ENCODE results near the gene EMX1. TPM values are rescaled to one million over a fixed set of nuclear protein-coding genes. Genes with fewer than 3 reads are reported as not detected.

Gene EMX1
- total RNA-seq, 1 donor from 2014 or later: not detected

- DNase-seq: no peak
- ATAC-seq (ENCODE audit: poor library complexity): no peak
- intact Hi-C loops (cut with DNase I): no loop called here
Measured at GRCh38 chr2:72936660-72937355, 19.5 kb downstream of the EMX1 start.

DNA sequence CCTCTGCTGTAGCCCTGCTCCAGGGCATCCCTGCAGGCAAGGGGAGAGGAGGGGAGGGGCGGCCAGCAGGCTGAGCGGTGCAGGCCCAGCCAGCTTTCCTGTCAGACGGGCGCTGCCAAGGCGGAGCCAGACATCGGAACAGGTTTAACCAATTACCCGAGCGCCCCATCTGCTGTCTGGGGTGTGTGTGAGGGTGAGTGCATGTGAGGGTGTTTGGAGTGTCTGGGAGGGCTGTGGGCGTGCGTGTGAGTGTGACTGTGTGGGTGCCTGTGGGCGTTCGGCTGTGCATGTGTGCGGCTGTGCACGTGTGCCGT, 20.0 kb downstream of the EMX1 start:
- intact Hi-C loops (cut with DNase I): no loop called here
- no peak for DNase-seq
- ATAC-seq (ENCODE audit: poor library complexity): no peak

- ATAC-seq (ENCODE audit: poor library complexity) (no peak), DNase-seq (no peak)
- intact Hi-C loops (cut with DNase I): no loop called here
Measured at GRCh38 chr2:72938455-72938854, 21.1 kb downstream of the EMX1 start.

GRCh38 chr2:72940361-72940760, 23.0 kb downstream of the EMX1 start:
- DNase-seq: no peak
- no peak for ATAC-seq (ENCODE audit: poor library complexity)
- intact Hi-C loops (cut with DNase I): no loop called here

DNA sequence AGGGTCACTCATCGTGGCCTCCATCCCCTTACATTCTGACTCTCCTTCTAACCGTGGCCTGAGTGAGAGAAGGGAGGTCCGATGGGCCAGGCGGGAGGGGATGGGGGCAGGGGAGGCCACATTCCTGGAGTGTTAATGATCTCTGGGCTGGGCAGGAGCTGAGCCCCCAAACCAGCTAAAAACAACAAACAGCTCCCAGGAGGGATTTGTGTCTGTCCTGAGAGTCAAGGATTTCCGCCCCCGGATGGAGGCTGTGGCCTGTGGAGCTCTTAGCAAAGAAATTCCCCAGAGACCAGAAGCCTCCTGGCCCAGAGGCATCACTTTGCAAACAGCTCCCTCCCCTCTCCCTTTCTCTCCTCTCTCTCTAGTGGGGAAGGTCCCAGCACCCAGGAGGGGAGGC, 23.5 kb downstream of the EMX1 start:
- ATAC-seq (ENCODE audit: poor library complexity) (no peak), DNase-seq (peak; percentile 42)
- intact Hi-C loops (cut with DNase I): no loop called here

- no peak for DNase-seq
- intact Hi-C loops (cut with DNase I): no loop called here
- ATAC-seq (ENCODE audit: poor library complexity): no peak
Measured at GRCh38 chr2:72942293-72942692, 25.0 kb downstream of the EMX1 start.

DNA sequence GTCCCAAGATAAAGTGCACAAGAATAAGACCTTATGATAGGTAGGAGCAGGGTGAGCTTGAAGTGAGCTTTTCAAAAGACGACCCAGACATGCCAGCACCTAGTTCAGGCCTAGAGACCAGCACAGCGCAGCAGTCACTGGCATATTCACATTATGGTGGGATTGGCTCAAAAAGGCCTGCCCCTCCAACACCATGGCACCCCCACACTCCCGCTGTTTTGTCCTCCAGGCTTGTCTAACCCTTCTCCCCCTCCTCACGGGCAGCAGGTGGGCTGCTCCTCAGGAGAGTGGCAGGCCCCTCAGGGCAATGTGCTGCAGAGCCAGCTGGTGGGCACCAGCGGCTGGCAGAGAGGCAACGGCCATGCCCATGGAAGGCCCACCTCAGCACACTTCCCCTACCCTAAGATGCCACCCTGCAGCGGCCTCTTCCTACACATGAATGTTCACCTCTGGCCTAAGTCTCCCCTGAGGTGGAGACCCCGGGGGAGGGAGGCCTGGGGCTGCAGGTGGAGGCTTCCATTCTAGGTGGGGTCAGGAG, 25.6 kb downstream of the EMX1 start:
- intact Hi-C loops (cut with DNase I): no loop called here
- ATAC-seq (ENCODE audit: poor library complexity) (no peak), DNase-seq (no peak)

GRCh38 chr2:72943540-72944395, 26.4 kb downstream of the EMX1 start:
- DNase-seq (no peak), ATAC-seq (ENCODE audit: poor library complexity) (no peak)
- intact Hi-C loops (cut with DNase I): no loop called here

GRCh38 chr2:72944804-72945449, 27.6 kb downstream of the EMX1 start:
- intact Hi-C loops (cut with DNase I): no loop called here
- DNase-seq (no peak), ATAC-seq (ENCODE audit: poor library complexity) (no peak)

- DNase-seq (no peak), ATAC-seq (ENCODE audit: poor library complexity) (no peak)
- intact Hi-C loops (cut with DNase I): no loop called here
Measured at GRCh38 chr2:72945450-72946019, 28.2 kb downstream of the EMX1 start.

DNA sequence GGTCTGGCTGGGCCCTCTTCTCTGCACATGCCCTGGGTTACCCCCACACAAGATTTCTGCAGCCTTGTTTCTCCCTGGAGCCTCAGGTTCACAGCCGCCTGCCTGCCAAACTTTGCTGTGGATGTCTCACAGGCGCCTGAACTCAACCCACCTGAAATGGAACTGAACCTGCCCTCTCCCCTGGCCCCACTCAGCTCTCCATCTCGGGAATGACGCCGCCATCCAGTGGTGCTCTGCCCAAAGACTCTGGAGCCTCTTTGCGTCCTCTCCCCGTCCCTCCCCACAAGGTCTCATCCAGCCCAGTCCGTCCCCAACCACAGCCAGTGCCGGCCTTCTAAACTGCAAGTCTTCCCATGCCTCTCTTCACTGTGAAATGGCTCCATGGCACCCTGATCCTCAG, 29.1 kb downstream of the EMX1 start:
- no peak for ATAC-seq (ENCODE audit: poor library complexity)
- intact Hi-C loops (cut with DNase I): no loop called here
- no peak for DNase-seq

- DNase-seq (no peak), ATAC-seq (ENCODE audit: poor library complexity) (no peak)
- intact Hi-C loops (cut with DNase I): no loop called here
Measured at GRCh38 chr2:72947952-72948830, 30.9 kb downstream of the EMX1 start.

- DNase-seq (no peak), ATAC-seq (ENCODE audit: poor library complexity) (no peak)
- intact Hi-C loops (cut with DNase I): no loop called here
Measured at GRCh38 chr2:72949045-72949444, 31.7 kb downstream of the EMX1 start.

DNA sequence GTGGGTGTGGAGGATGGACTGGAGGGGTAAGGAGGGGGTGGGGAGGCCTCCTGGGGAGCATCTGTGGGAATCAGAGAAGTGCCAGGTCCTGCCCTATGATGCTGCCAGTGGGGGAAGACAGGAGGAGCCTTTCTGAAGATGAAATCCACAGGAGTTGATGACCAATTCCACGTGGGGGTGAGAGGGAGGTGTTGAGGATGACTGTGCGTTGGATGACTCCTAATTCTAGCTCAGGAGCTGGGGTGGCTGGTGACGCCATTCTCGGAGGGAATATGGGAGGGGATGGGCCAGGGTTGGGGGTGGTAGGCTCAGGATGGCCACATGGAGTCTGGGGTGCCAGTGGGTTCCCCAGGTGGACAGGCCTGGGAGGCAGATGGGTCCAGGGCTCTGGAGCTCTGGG, 32.3 kb downstream of the EMX1 start:
- intact Hi-C loops (cut with DNase I): no loop called here
- ATAC-seq (ENCODE audit: poor library complexity) (no peak), DNase-seq (no peak)

DNA sequence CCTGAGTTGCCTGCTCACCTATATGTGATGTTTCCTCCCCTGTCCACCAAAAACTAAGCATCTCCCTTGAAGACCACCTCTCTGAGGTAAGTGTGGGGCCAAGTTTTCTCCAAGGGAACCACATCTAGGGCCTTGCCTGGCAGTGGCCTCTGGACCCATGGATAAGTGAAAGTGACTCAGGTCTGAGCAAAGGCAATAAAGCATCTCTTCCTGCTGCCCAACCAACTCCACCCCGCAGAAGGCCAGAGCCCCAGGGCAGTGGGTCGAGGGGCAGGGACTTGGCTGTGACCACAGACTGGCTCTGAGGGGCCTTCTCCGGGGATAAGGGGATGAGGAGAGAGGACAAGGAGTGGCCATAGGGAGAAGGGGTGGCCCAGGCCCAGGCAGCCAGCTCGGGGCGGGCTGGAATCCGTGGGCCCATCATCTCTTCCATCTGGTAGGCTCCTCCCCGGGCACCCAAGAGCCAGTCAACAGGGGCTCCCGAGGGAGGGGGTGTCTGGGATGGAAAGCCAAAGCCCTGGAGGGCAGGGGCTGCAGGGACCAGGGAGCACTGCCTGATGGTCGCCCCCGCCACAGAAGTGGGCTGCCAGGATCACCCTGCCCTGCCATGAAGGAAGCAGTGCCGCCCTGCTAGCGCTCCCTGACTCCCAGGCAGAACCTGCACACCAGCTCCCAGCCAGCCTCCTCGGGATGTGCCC, 33.4 kb downstream of the EMX1 start:
- no peak for DNase-seq
- no peak for ATAC-seq (ENCODE audit: poor library complexity)
- intact Hi-C loops (cut with DNase I): no loop called here

DNA sequence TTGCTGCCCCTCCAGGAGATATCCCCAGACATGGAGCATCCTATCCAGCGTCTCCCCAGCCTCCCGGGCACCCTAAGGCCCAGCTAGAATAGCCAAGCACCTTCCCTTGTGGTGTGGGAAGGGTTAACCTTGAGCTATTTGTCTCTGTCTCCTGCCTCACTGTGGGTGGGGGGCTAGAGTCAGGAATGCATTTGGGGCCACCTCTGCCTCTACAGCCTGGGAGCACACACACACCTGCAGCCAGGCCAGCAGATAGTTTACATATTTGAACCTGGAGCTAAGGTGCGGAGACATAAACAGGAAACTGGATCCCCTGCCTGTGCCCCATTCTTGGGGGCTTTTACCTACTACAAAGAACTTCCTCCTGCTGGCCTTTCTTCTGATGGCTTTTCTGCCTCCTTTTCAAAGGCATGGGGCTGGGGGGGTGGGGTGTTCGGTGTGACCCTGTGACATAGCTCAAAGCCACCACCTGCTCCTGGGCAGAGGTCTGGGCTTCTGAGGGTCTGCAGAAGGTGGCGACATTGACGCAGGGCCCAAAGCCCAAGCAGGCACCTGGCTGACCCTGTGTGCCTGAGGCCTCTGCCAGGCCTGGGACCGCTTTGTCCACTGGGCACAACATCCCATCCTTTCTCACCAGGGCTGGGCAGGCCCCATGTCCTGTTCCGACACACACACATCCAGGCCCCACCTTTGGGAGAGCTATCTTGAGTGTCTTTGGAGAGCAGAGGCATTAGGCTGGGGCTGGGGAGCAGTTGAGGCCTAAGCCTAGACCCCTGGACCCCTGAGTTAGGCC, 34.2 kb downstream of the EMX1 start:
- intact Hi-C loops (cut with DNase I): no loop called here
- ATAC-seq (ENCODE audit: poor library complexity): no peak
- no peak for DNase-seq

DNA sequence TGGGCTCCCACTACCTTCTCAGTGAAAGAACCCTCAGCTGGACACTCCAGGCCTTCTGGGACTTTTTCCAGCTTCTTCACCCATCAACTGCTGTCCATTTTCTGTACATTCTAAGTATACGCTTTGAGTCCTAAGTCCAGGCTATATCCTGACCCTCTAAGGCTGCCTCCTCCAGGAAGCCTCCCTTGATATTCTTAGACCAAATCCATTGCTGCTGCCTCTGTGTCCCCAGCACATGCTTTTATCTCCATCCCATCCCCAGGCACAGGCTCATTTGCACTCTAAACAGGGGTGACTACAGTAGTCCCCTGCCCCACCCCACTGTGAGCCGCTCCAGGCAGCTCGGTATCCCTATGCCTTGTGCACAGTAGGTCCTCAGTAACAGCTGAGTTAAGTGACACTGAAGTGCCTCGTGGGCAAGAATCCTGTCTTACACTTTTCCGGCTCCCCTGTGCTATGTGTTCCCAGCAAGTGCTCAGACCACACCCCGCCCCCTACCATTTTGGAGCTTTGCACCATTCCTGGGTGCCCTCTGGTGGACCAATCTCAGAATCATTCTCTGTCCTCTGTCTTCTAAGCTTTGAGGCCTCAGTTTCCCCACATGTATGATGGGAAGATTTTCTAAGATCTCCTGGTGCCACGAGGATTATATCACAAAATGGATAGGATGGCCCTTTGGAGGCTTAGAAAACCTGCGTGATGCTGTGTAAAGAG, 34.9 kb downstream of the EMX1 start:
- ATAC-seq (ENCODE audit: poor library complexity) (no peak), DNase-seq (no peak)
- intact Hi-C loops (cut with DNase I): no loop called here
